Panc1 (cell line): Measurements from ENCODE around the gene SAP30BP. TPM values are rescaled to one million over a fixed set of nuclear protein-coding genes. Genes with fewer than 3 reads are reported as not detected.

Experiments
- ATAC-seq: fragments of 200-7000 bp; cut with Tn5 transposase; 2 replicates; pipeline ENCODE4 v1.9.1; 2020; ENCODE audit warnings: mild to moderate bottlenecking, moderate library complexity
- BruUV-seq: library from RNA; stranded (reverse); fragments of 400-500 nt; replicated peaks from 2 replicates; lab custom pipeline; 2021; lab: Mats Ljungman, UMichigan
- CTCF ChIA-PET: fragments of 300-600 bp; sonication (Branson Sonifier 250); formaldehyde crosslinking; loops from one replicate; lab custom pipeline; 2022; ENCODE audit warnings: antibody characterized with exemption; lab: Charles Lee
- POLR2A ChIA-PET: fragments of 300-600 bp; sonication (Branson Sonifier 250); formaldehyde crosslinking; loops from one replicate; lab custom pipeline; 2022; ENCODE audit warnings: antibody characterized with exemption; lab: Charles Lee
- DNase-seq: peaks from one replicate; pipeline ENCODE4 v3.0.0-alpha.2; 2010; ENCODE audit warnings: low read depth, low spot score
- H3K27ac ChIP-seq: 2 replicates; pipeline ENCODE4 v1.5.1; 2011; ENCODE audit warnings: mild to moderate bottlenecking, low read length, inconsistent platforms
- H3K27me3 ChIP-seq: fragments of 200-500 bp; sonication (Bioruptor generic); 2 replicates; pipeline ENCODE4 v1.6.0; 2014; ENCODE audit warnings: low read length, inconsistent platforms; ENCODE audit not compliant: control insufficient read depth, insufficient read depth
- H3K36me3 ChIP-seq: fragments of 200-500 bp; sonication (Bioruptor generic); 2 replicates; pipeline ENCODE4 v1.5.1; 2014; ENCODE audit warnings: inconsistent platforms, mild to moderate bottlenecking, low read length, moderate library complexity; ENCODE audit not compliant: control insufficient read depth, insufficient read depth
- H3K4me1 ChIP-seq: 2 replicates; pipeline ENCODE4 v1.5.1; 2011; ENCODE audit warnings: inconsistent platforms, mild to moderate bottlenecking, low read length, moderate library complexity; ENCODE audit not compliant: control insufficient read depth, insufficient read depth
- H3K4me3 ChIP-seq, 2 experiments: 2 replicates each; pipeline ENCODE4 v1.5.1; 2011 to 2012; ENCODE audit warnings: low read depth in 2 of 2, low read length in 2 of 2, mild to moderate bottlenecking in 2 of 2, inconsistent platforms in 1 of 2, moderate library complexity in 1 of 2
- H3K9me3 ChIP-seq: fragments of 200-500 bp; sonication (Bioruptor generic); 2 replicates; pipeline ENCODE4 v1.5.1; 2014; ENCODE audit warnings: low read depth, mild to moderate bottlenecking, inconsistent platforms, low read length, moderate library complexity; ENCODE audit not compliant: control insufficient read depth, insufficient read depth
- CTCF ChIP-seq: fragments of 450-650 bp; IDR thresholded peaks from 2 replicates; pipeline ENCODE4 v1.5.1; 2017; ENCODE audit warnings: mild to moderate bottlenecking
- POLR2AphosphoS5 ChIP-seq: IDR thresholded peaks from 2 replicates; pipeline ENCODE4 v1.6.1; 2012; ENCODE audit warnings: mild to moderate bottlenecking, low read depth, low read length, moderate library complexity
- SIN3A ChIP-seq: IDR thresholded peaks from 2 replicates; pipeline ENCODE4 v1.6.1; 2012; ENCODE audit warnings: low read depth, mild to moderate bottlenecking, low read length, moderate library complexity, borderline replicate concordance; ENCODE audit not compliant: insufficient read depth
- TCF7L2 ChIP-seq: IDR thresholded peaks from 2 replicates; pipeline ENCODE4 v1.6.1; 2011; ENCODE audit warnings: mild to moderate bottlenecking, low read depth, low read length, inconsistent platforms
- in situ Hi-C: cut with HindIII; loops from 2 replicates; pipeline ENCODE4 v1.10.0; 2016; ENCODE audit warnings: low sequenced_read_pairs, low pct_unique_long_range_greater_than_20kb
- intact Hi-C: fragments of 100-400 bp; cut with micrococcal nuclease; formaldehyde crosslinking; loops from one replicate; pipeline ENCODE4 v1.10.0; 2022; ENCODE audit not compliant: unreplicated experiment
- total RNA-seq: library from RNA; stranded (reverse); gene quantifications from one replicate; pipeline ENCODE4 v1.2.1, GENCODE V29; 2021; ENCODE audit not compliant: unreplicated experiment
- TF ChIP-seq, protein P1 (sequence below), 2 experiments: IDR thresholded peaks; 2 replicates each; pipeline ENCODE4 v1.6.1; 2011 to 2012; ENCODE audit warnings: low read depth in 2 of 2, control low read depth in 1 of 2, low read length in 1 of 2, mild to moderate bottlenecking in 1 of 2, moderate library complexity in 1 of 2; ENCODE audit not compliant: insufficient read depth in 1 of 2

Gene SAP30BP
- total RNA-seq, 1 experiment from 2014 or later, result 138 TPM

DNA sequence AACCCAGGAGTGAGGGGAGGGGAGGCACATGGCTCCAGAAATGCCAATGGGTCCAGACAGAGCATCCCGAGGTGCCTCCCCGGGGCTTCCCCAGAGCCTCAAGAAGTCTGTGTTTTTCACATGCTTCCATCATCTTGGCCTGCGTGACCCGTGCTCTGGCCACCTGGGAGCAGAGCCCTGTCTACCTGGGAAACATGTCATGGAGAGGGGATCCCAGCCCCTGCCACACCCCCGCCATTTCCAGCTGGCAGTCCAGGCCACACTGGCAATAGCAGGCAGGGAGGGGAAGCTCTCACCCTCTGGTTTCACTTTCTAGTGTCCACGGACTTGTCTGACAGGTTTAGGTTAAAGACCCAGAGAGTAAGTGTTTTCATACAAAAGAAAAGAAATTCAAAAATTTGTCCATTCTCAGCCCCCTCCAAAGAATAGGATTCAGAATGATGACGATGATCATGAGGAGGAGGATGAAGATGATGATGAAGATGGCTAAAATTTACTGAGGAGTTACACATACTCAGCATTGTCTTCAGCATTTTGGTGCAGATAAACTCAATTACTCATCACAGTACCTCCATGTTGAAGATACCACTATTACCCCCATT lies 24.9 kb upstream of the SAP30BP start:
- no peak for TF ChIP-seq POLR2AphosphoS5
- no peak for TF ChIP-seq SIN3A
- TF ChIP-seq CTCF, result no peak
- TF ChIP-seq, protein P1, sequence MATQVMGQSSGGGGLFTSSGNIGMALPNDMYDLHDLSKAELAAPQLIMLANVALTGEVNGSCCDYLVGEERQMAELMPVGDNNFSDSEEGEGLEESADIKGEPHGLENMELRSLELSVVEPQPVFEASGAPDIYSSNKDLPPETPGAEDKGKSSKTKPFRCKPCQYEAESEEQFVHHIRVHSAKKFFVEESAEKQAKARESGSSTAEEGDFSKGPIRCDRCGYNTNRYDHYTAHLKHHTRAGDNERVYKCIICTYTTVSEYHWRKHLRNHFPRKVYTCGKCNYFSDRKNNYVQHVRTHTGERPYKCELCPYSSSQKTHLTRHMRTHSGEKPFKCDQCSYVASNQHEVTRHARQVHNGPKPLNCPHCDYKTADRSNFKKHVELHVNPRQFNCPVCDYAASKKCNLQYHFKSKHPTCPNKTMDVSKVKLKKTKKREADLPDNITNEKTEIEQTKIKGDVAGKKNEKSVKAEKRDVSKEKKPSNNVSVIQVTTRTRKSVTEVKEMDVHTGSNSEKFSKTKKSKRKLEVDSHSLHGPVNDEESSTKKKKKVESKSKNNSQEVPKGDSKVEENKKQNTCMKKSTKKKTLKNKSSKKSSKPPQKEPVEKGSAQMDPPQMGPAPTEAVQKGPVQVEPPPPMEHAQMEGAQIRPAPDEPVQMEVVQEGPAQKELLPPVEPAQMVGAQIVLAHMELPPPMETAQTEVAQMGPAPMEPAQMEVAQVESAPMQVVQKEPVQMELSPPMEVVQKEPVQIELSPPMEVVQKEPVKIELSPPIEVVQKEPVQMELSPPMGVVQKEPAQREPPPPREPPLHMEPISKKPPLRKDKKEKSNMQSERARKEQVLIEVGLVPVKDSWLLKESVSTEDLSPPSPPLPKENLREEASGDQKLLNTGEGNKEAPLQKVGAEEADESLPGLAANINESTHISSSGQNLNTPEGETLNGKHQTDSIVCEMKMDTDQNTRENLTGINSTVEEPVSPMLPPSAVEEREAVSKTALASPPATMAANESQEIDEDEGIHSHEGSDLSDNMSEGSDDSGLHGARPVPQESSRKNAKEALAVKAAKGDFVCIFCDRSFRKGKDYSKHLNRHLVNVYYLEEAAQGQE (IDR thresholded peaks at IDR 0.05; ENCODE audit: insufficient read depth in 1 of 2, low read depth in 2 of 2, low read length in 1 of 2), result no peak
- TF ChIP-seq TCF7L2, result no peak
- ATAC-seq (no peak), DNase-seq (no peak)
- Histone ChIP-seq H3K27ac (no peak overlapping the region), H3K36me3 (no peaks in the 10 kb centered on the region), H3K4me1 (peaks cover 5% of the 10 kb centered on the region), H3K4me3 (no peak overlapping the region), H3K9me3 (no peaks in the 10 kb centered on the region), H3K27me3 (no peaks in the 10 kb centered on the region)
- intact Hi-C loops, result no loop called here
- in situ Hi-C loops, result no loop called here
- BruUV-seq, result no TSS peak
- ChIA-PET POLR2A (interaction anchor here (0.7 kb wide), 1 partner anchor 77 kb away, joined by 3 read pairs; no protein-coding TSS in a partner anchor), CTCF (interaction anchor here (0.9 to 1.5 kb wide), 2 partner anchors 9 to 10 kb away, joined by 4 to 5 read pairs; partner anchors contain the start of gene SMIM5)

- TF ChIP-seq TCF7L2, result no peak
- TF ChIP-seq CTCF, result no peak
- TF ChIP-seq, protein P1 (IDR thresholded peaks at IDR 0.05; ENCODE audit: insufficient read depth in 1 of 2, low read depth in 2 of 2, low read length in 1 of 2), result no peak
- no peak for TF ChIP-seq POLR2AphosphoS5
- no peak for TF ChIP-seq SIN3A
- no peak for ATAC-seq
- no TSS peak for BruUV-seq
- Histone ChIP-seq H3K9me3 (no peaks in the 10 kb centered on the region), H3K27ac (no peak overlapping the region), H3K4me1 (peaks cover 5% of the 10 kb centered on the region), H3K36me3 (no peaks in the 10 kb centered on the region), H3K27me3 (no peaks in the 10 kb centered on the region), H3K4me3 (no peak overlapping the region)
- CTCF ChIA-PET, result interaction anchor here (1.5 kb wide), 1 partner anchor 10 kb away, joined by 5 read pairs; the partner anchor contains the start of gene SMIM5
- intact Hi-C loops, result no loop called here
- in situ Hi-C loops, result no loop called here
- POLR2A ChIA-PET, result no interaction called here
- DNase-seq, result no peak
These were observed 24.1 kb upstream of the SAP30BP start for GRCh38 chr17:75642784-75643642.
